GM18498 (cell line): ENCODE measurements around the gene TWF2.

Experiments
- ATAC-seq: cut with Tn5 transposase; IDR thresholded peaks from one replicate; pipeline ENCODE4 v1.9.1; 2021; ENCODE audit warnings: mild to moderate bottlenecking, moderate library complexity; ENCODE audit not compliant: unreplicated experiment

Gene TWF2

GRCh38 chr3:52184690-52185089 lies 54.3 kb downstream of the TWF2 start:
- ATAC-seq, result no peak

GRCh38 chr3:52183786-52184445 lies 55.0 kb downstream of the TWF2 start:
- no peak for ATAC-seq

GRCh38 chr3:52182691-52183090 lies 56.3 kb downstream of the TWF2 start:
- ATAC-seq, result no peak

- no peak for ATAC-seq
Measured at GRCh38 chr3:52182196-52182595, 56.8 kb downstream of the TWF2 start.

- ATAC-seq, result no peak
Measured at GRCh38 chr3:52181543-52181942, 57.4 kb downstream of the TWF2 start.
